ENCODE measurements around the gene MDP1.

MDP1 gene

GRCh38 chr14:24179961-24180796, 35.7 kb downstream of the MDP1 start:
- DNase-seq, result no peak
- no peak for ATAC-seq

GRCh38 chr14:24179294-24179960, 36.4 kb downstream of the MDP1 start:
- peak; percentile 7 for ATAC-seq
- DNase-seq, result no peak

DNA sequence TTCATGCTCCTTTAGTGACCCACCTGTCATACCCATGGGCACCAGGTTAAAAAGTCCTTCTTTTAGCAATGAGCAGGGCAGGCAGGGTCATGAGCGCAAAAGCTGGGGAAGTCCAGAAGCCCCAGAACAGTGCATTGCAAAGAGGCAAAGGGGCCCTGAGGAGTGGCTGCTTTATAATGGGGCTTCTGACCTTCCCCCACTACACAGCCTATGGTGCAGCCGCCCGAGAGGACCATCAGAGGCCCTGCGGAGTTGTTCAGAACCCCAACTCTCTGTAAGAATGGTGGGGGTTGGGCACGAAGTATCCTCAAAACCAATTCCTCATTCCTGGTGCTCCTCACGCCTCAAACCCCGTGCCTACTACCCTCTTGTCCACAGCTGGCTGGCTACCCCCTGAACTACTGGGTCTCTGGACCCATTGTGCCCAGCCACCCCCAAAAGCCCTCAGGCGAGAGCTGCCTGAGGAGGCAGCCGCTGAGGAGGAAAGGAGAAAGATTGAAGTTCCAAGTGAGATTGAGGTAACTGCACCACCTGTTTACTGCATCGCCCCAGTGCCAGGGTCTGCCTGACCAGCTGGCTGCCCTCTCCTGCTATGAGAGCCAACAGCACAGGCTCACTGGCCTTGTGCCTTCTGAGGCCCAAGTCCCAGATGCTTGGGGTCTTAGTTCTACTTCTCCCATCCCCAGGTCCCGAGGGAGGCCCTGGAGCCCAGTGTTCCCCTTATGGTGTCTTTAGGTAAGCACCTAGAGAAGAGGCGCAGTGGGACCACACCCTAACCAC, 37.3 kb downstream of the MDP1 start:
- ATAC-seq (no peak), DNase-seq (no peak)

DNA sequence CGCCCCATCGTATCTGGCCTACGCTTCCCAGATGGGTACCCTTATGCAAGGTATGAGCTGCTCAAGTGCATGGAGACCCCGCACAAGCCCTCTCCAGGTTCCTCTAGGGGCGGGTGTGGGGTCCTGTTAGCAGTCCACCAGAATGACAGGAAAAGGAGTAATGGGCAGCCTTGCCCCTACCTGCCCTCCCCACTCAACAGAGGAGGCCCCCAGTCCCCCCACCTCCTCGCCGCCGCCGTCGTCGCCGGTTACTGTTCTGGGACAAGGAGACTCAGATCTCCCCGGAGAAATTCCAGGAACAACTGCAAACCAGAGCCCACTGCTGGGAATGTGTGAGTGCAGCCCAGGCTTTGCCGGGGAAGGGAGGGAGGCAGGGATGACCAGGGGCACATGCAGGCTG, 38.0 kb downstream of the MDP1 start:
- ATAC-seq (no peak), DNase-seq (no peak)

GRCh38 chr14:24177041-24177825, 38.6 kb downstream of the MDP1 start:
- DNase-seq, result no peak
- ATAC-seq, result no peak

DNA sequence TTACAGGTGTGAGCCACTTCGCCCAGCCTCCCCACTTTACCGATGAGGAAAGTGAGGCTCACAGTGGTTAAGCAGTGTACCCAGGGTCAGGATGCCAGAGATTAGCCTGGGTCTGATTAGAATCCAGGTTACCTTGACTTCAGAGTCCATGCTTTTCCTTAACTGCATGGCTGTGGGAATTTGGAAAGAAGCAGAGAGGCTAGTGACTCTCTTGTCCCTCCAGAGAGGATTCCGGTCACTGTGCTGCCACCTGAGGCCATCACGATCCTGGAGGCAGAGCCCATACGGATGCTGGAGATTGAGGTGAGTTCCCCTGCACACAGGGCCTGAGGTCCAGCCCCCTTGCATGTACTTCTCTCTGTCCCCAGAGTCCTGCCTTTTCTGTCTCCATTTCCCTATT, 39.3 kb downstream of the MDP1 start:
- no peak for DNase-seq

GRCh38 chr14:24172871-24173281, 43.0 kb downstream of the MDP1 start:
- ATAC-seq (no peak), DNase-seq (no peak)

More for the DNA sequence above, 39.3 kb downstream of the MDP1 start:
- no peak for ATAC-seq

DNA sequence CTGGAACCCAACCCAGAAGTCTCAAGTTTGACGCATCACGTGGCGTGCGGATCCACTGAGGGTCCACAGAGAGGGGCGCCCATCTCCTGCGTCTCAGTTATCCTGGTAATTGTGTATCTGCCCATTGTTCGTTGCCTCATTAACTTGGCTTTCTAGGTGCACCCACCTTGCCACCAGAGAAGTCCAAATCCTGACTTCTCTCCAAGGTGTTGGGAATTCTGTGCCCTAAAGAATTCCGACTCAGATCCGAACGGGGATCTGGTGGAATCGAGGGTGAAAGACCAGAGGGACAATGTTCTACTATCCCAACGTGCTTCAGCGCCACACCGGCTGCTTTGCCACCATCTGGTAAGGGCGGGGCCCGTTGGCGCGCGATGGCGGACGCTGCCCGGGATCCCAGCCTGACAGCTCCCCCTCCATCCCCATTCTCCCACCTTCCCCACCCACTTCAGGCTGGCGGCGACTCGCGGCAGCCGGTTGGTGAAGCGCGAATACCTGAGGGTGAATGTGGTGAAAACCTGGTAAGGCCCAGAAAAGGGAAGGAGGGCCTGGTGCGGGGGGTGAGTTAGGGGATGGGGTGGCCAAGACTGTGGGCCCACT, 43.5 kb downstream of the MDP1 start:
- ATAC-seq (no peak), DNase-seq (no peak)

DNA sequence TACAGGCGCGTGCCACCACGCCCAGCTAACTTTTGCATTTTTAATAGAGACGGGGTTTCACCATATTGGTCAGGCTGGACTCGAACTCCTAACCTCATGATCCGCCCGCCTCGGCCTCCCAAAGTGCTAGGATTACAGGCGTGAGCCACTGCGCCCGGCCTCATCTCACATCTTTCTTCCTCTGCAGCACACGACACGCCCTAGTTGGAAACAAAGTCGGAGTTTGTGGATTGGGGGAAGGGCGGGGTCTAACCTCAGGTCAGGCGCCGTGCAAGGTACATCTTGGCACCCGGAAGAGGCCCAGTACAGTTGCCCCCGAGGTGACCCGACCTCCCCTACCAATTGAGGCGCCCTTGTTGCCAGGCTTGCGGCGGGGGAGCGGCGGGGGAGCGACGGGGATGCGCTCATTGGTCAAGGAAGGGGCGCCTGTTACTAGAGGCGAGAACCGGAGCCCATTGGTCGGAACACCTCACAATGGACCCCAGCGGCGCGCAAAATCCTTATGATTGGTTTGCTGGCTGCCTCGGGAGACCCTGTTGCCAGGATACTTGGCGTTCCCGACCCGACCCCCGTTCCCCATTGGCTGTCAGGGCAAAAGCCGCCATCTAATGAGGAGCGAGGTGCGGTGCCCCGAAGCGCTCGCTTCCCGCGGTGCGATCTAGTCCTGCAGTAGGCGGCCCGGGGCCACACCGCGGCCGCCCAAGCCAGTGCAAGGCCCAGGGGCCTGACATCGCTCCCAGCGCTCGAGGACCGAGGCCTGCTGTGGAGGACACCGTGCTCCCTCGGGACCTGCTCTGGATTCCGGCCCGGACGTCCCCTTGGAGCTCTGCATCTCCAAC, 44.2 kb downstream of the MDP1 start, which contains the start of gene REC8:
REC8 (plus strand) TSS at position 659 of the 839 bp plus-strand sequence. CDS start 473 bp downstream, outside the sequence.
- ATAC-seq (peak; percentile 88), DNase-seq (peak; percentile 82)

DNA sequence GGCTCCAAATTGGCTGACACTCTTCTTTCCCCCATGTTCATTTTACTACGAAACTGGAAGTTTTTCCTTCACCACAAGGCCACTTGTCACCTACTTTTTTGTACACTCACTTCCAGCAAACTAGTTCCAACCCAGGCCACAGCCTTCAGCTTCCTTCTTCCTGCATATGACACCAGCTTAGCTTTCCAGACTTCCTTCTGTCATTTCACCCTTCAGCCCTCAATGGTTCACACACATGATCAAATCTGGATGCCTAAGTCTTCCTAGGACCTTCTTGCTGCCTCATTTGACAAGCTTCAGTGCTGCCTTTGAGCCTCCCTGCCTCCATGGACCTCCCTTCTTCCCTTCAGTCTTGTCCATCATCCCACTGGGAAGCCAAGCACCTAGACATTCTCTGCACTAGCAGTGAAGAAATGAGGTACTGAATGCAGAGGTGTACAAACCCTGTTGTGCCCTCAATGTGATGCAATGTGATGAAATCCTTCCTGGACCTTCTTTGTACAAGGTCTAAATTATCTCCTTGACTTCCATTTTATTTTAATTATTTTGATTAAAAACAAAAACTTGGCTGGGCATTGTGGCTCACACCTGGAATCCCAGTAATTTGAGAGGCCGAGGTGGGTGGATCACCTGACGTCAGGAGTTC, 48.3 kb downstream of the MDP1 start:
- DNase-seq (no peak), ATAC-seq (no peak)

DNA sequence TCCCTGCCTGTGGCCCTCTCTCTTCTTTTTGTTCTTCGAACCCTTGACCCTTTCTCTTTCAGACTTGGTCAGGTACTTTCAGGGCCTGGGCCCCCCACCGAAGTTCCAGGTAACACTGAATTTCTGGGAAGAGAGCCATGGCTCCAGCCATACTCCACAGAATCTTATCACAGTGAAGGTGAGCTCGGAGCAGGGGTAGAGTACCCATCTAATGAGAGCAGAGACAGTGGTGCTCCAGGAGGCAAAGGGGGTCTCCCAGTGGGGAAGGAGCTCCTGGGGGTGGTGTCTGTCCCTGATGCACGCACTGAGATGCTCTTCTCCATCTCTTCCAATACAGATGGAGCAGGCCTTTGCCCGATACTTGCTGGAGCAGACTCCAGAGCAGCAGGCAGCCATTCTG, 50.1 kb downstream of the MDP1 start:
- ATAC-seq (no peak), DNase-seq (no peak)

DNA sequence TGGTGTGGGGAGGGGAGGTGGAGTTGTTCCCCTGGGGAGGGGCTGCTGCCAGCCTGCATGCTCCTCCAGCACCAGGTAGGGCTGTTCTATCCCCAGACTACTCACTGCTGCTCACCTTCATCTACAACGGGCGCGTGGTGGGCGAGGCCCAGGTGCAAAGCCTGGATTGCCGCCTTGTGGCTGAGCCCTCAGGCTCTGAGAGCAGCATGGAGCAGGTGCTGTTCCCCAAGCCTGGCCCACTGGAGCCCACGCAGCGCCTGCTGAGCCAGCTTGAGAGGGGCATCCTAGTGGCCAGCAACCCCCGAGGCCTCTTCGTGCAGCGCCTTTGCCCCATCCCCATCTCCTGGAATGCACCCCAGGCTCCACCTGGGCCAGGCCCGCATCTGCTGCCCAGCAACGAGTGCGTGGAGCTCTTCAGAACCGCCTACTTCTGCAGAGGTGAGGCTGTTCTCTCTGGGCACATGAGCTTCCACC, 51.3 kb downstream of the MDP1 start:
- ATAC-seq, result no peak

More for the DNA sequence above, 51.3 kb downstream of the MDP1 start:
- no peak for DNase-seq

Data from stimulated activated naive CD8-positive, alpha-beta T cell treated with anti-CD3 and anti-CD28 coated beads, Interleukin-15, Interleukin-2, amounts not matched to agents 100 U/mL and 50 U/mL, for 24 hours (primary cell).